LNCAP (cell line): ENCODE results near the gene COQ4.

Experiments used
- TF ChIP-seq, protein P1 (sequence below): fragments of 450-650 bp; IDR thresholded peaks from 2 replicates; pipeline ENCODE4 v1.5.1; 2017; ENCODE audit warnings: mild to moderate bottlenecking

COQ4 gene

DNA sequence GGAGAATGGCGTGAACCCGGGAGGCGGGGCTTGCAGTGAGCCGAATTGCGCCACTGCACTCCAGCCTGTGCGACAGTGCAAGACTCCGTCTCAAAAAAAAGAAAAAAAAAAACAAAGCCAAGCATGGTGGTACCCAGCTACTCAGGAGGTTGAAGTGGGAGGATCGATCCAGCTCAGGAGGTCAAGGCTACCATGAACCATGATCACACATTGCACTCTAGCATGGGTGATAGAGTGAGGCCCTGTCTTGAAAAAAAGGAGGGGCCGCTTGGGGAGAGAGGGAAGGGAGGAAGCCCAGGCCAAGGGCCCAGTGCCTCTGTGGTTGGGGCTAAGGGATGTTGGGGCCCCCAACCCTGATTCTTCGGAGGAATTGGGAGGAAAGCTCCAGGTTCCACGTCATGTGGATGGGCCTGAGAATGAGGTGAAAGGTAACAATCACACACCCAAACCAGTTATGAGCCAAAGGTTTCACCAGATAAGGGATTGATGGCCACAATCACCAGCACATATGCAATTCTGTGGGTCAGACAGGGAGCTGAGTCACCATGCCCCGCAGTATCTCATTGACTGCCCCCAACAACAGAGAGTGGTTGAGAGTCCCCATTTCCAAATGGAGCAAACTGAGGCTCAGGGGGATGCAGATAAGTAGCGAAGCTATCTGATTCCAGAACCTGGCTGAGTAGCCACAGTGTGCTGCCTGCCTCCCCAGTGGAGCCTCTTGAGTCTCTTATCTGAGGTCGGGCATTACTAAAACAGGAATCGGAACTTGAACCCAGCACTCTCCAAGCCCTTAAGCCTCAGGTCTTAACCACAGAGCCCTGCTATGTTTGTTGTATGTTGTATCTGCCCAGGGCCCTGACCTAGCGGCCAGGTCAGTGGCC lies 26.1 kb upstream of the COQ4 start:
- TF ChIP-seq, protein P1, sequence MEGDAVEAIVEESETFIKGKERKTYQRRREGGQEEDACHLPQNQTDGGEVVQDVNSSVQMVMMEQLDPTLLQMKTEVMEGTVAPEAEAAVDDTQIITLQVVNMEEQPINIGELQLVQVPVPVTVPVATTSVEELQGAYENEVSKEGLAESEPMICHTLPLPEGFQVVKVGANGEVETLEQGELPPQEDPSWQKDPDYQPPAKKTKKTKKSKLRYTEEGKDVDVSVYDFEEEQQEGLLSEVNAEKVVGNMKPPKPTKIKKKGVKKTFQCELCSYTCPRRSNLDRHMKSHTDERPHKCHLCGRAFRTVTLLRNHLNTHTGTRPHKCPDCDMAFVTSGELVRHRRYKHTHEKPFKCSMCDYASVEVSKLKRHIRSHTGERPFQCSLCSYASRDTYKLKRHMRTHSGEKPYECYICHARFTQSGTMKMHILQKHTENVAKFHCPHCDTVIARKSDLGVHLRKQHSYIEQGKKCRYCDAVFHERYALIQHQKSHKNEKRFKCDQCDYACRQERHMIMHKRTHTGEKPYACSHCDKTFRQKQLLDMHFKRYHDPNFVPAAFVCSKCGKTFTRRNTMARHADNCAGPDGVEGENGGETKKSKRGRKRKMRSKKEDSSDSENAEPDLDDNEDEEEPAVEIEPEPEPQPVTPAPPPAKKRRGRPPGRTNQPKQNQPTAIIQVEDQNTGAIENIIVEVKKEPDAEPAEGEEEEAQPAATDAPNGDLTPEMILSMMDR = no peak

DNA sequence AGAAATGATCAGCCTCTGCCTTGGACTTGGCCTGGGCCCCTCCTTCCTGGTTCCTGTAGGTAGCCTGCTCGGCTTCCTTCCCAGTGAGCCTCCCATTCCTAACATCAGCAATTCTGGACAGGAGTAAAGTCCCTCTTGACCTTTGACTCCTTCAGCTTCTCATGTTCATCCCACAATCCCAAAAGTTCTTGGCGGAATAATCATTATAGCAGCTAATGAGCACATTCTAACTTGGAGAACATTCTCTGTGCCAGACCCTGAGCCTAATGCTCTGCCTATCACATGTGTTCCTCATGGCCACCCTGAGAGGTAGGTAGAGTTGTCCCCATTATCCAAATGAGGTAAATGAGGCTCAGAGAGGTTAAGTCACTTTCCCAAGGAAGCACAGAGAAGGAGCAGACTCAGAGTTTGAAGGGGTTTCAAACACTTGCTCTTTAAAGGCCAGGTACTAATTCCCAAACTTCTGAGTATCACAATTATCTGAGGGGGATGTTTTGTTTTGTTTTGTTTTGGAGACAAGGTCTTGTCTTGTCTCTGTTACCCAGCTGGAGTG lies 25.3 kb upstream of the COQ4 start:
- TF ChIP-seq, protein P1 = no peak

DNA sequence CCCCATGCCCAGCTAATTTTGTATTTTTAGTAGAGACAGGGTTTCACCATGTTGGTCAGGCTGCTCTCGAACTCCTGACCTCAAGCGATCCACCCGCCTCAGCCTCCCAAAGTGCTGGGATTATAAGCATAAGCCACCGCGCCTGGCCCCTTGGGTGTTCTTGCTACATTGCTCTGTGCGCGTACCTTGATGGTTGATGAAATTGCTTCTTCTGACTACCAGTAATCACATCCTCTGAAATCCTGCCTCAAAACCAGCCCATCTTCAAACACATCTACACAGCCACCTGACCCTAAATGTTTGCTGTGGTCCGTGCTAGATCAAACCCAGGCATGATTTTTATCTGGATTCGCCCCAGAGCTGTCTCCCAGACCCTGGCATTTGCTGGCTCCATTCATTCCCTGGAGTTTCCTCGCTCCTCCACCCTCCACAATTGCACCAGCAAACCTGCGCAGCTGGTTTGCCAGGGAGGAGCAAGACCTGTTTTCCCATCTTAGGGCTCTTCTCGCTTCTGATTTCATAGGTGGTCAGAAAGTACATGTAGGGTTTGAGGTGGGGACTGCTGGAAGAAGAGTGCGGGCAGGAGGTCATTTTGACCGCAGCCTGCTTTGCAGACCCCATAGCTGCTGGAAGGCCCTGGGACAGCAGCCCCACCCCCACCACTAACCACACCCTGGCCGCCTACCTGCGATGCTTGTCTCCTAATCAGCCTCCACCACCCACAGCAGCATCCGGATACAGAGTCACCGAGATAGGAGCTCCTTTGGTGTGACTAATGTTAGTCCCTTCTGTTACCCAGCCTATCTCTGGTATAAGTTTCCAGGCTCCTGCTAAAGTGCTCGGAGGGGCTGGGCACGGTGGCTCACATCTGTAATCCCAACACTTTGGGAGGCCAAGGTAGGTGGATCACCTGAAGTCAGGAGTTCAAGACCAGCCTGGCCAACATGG lies 23.8 kb upstream of the COQ4 start:
- TF ChIP-seq, protein P1 = no peak

GRCh38 chr9:128304136-128304970 lies 18.3 kb upstream of the COQ4 start:
- TF ChIP-seq, protein P1 = no peak

- TF ChIP-seq, protein P1 = no peak
These were observed 17.7 kb upstream of the COQ4 start for GRCh38 chr9:128304971-128305288.

DNA sequence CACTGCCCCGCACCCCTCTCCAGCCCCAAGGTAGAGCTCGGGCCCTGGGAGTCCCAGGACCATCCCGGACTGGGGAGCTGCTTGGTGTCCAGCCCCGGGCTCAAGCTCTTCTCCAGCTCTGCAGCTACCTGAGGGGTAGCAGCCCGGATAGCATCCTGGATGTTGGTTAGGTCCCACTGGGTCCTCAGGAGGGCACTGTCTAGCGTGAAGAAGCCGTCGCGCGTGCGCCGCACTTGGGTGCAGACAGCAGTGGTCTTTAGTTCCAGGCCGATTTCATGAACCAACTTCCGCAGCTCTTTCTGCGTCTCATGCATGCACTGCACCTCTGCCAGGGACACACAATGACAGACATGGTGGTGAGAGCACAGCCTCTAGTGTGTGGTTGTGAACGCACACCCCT lies 13.1 kb upstream of the COQ4 start:
- TF ChIP-seq, protein P1 = no peak

DNA sequence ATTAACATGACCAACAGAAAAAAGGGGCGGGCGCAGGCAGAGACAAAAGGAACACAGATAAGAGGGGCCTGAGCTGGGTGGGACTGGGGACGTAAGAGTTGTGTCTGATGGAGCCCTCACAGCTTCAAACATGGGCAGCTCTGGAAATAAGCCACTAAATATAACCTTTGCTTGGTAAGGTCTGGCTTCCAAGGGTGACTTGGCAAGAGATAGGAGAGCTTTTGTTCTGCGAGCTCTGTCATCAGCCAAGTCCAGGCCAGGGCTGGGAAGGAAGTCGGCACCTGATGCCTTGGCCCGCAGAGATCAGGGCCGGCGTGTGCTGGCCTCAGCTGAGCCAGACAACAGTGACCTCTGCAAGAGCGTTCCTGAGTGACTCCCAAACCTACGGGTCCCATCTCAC lies 12.2 kb upstream of the COQ4 start:
- TF ChIP-seq, protein P1 = no peak
